HG03457 (cell line): ENCODE results near the gene NDUFB5.

Experiments used
- ATAC-seq: cut with Tn5 transposase; IDR thresholded peaks from one replicate; pipeline ENCODE4 v1.9.1; 2021; ENCODE audit warnings: moderate number of reproducible peaks; ENCODE audit not compliant: unreplicated experiment

NDUFB5 gene

DNA sequence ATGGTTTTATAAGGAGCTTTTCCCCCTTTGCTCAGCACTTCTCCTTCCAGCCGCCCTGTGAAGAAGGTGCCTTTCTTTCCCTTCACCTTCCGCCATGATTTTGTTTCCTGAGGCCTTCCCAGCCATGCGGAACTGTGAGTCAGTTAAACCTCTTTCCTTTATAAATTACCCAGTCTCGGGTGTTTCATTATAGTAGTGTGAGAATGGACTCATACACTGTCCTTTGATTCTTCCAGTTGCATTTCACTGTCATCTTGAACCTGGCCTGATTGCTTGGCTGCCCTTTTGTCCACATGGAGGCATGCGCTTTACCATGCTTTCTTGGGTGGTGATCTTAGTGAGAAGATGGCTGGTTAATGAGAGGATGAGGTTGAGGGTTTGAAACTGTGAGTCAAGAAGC is 71.5 kb downstream of the NDUFB5 start:
- ATAC-seq, result no peak
